ENCODE results near the gene PDGFRA.

DNA sequence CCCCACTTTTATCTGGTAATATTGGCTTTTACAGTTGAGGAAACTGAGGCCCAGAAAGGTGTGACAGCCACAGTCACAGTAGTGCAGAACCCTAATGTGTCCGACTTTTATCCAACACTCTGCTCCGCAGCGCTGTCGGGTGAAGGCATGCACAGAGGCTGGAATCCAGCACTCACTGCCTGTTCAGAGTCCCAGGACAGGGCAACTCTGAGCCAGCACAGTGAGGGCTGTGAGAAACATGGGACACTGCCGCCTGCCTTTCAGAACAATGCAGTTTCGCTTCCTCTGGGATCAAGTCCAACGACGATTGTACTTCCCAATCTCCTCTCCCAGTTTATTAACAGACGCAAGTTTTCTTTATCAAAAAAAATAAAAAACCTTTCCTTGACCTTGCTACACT is 41.9 kb upstream of the PDGFRA start:
- TF ChIP-seq, protein P1, sequence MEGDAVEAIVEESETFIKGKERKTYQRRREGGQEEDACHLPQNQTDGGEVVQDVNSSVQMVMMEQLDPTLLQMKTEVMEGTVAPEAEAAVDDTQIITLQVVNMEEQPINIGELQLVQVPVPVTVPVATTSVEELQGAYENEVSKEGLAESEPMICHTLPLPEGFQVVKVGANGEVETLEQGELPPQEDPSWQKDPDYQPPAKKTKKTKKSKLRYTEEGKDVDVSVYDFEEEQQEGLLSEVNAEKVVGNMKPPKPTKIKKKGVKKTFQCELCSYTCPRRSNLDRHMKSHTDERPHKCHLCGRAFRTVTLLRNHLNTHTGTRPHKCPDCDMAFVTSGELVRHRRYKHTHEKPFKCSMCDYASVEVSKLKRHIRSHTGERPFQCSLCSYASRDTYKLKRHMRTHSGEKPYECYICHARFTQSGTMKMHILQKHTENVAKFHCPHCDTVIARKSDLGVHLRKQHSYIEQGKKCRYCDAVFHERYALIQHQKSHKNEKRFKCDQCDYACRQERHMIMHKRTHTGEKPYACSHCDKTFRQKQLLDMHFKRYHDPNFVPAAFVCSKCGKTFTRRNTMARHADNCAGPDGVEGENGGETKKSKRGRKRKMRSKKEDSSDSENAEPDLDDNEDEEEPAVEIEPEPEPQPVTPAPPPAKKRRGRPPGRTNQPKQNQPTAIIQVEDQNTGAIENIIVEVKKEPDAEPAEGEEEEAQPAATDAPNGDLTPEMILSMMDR (IDR thresholded peaks at IDR 0.05): no peak
- TF ChIP-seq POLR2A (IDR thresholded peaks at IDR 0.05): no peak

All from uterus (tissue), 2 donors.